B cell (primary cell): Measurements from ENCODE around the gene TCF7L1. TPM values are rescaled to one million over a fixed set of nuclear protein-coding genes. Genes with fewer than 3 reads are reported as not detected.

ENCODE experiments used
- ATAC-seq: fragments of 200-7000 bp; cut with Tn5 transposase; one replicate; pipeline ENCODE4 v1.10.0; 2021; ENCODE audit warnings: low read depth, mild to moderate bottlenecking, moderate number of reproducible peaks, moderate library complexity
- CTCF ChIA-PET: fragments of 350-600 bp; sonication (Branson Sonifier 250); formaldehyde crosslinking; loops from one replicate; lab custom pipeline; 2021; ENCODE audit warnings: antibody characterized with exemption, inconsistent platforms; lab: Charles Lee
- POLR2A ChIA-PET: fragments of 350-600 bp; sonication (Branson Sonifier 250); formaldehyde crosslinking; loops from one replicate; lab custom pipeline; 2021; ENCODE audit warnings: antibody characterized with exemption; lab: Charles Lee
- DNase-seq: peaks from one replicate; pipeline ENCODE4 v3.0.0; 2013
- H2AFZ ChIP-seq: 2 replicates; pipeline ENCODE4 v1.6.1; 2012; ENCODE audit warnings: mild to moderate bottlenecking, low read depth, low read length; ENCODE audit not compliant: insufficient read depth, poor library complexity, severe bottlenecking
- H3K27ac ChIP-seq, 2 donors: 1 replicate in 1 of 2; 2 replicates in 1 of 2; pipeline ENCODE4 v1.5.1; 2012 to 2013; ENCODE audit warnings: low read length in 2 of 2, mild to moderate bottlenecking in 2 of 2, moderate library complexity in 1 of 2
- H3K27me3 ChIP-seq, 4 experiments: fragments of 200-600 bp in 1 of 4; sonication (generic) in 1 of 4; replicated peaks in 1 of 4; 1 replicate in 2 of 4; 2 replicates in 2 of 4; pipeline versions ENCODE4 v1.6.1 to v1.7.0; 2013 to 2016; ENCODE audit warnings: low read length in 3 of 4, mild to moderate bottlenecking in 2 of 4, mixed read lengths in 1 of 4, moderate library complexity in 1 of 4; ENCODE audit not compliant: insufficient read depth in 4 of 4, control insufficient read depth in 3 of 4; ENCODE audit errors: control extremely low read depth in 1 of 4
- H3K36me3 ChIP-seq, 2 experiments: replicated peaks in 1 of 2; 1 replicate in 1 of 2; 2 replicates in 1 of 2; pipeline versions ENCODE4 v1.6.1 to v1.7.1; 2013; ENCODE audit warnings: low read length in 1 of 2; ENCODE audit not compliant: insufficient read depth in 2 of 2, control insufficient read depth in 1 of 2; ENCODE audit errors: control extremely low read depth in 1 of 2, extremely low read depth in 1 of 2
- H3K4me1 ChIP-seq, 2 donors: fragments of 200-600 bp in 1 of 2; sonication (generic) in 1 of 2; 1 replicate in 1 of 2; 2 replicates in 1 of 2; pipeline versions ENCODE4 v1.5.1 to v1.6.1; 2013 to 2017; ENCODE audit warnings: low read length in 2 of 2; ENCODE audit not compliant: control insufficient read depth in 2 of 2, insufficient read depth in 2 of 2
- H3K4me2 ChIP-seq: replicated peaks from 2 replicates; pipeline ENCODE3; 2012; ENCODE audit warnings: mild to moderate bottlenecking, low read depth, low read length; ENCODE audit not compliant: poor library complexity, severe bottlenecking
- H3K4me3 ChIP-seq, 5 experiments: fragments of 200-600 bp in 1 of 5; sonication (generic) in 1 of 5; 1 replicate in 3 of 5; 2 replicates in 2 of 5; pipeline versions ENCODE4 v1.5.1 to v1.7.0; 2011 to 2016; ENCODE audit warnings: low read length in 4 of 5, mild to moderate bottlenecking in 4 of 5, low read depth in 2 of 5, control low read depth in 1 of 5, moderate library complexity in 1 of 5; ENCODE audit not compliant: insufficient read depth in 1 of 5; ENCODE audit errors: control extremely low read depth in 1 of 5, extremely low read depth in 1 of 5
- H3K79me2 ChIP-seq: fragments of 200-600 bp; sonication (generic); one replicate; pipeline ENCODE4 v1.6.0; 2016; ENCODE audit warnings: low read length; ENCODE audit not compliant: control insufficient read depth, insufficient read depth
- H3K9ac ChIP-seq: fragments of 200-600 bp; sonication (generic); 2 replicates; pipeline ENCODE4 v1.6.1; 2017; ENCODE audit warnings: mild to moderate bottlenecking, low read length, moderate library complexity
- H3K9me3 ChIP-seq, 3 donors: one replicate each; pipeline versions ENCODE4 v1.6.1 to v1.7.1; 2013; ENCODE audit warnings: low read length in 2 of 3; ENCODE audit not compliant: control insufficient read depth in 2 of 3, insufficient read depth in 1 of 3; ENCODE audit errors: control extremely low read depth in 1 of 3
- H4K20me1 ChIP-seq: 2 replicates; pipeline ENCODE4 v1.6.0; 2012; ENCODE audit warnings: mild to moderate bottlenecking, low read length; ENCODE audit not compliant: insufficient read depth, control insufficient read depth, poor library complexity, severe bottlenecking
- H3K27ac Mint-ChIP-seq: one replicate; pipeline ENCODE4 v1.8.0; 2021; ENCODE audit warnings: mixed read lengths
- H3K27me3 Mint-ChIP-seq: one replicate; pipeline ENCODE4 v1.8.0; 2021; ENCODE audit warnings: mixed read lengths
- H3K4me1 Mint-ChIP-seq: one replicate; pipeline ENCODE4 v1.8.0; 2021; ENCODE audit warnings: mixed read lengths
- H3K4me3 Mint-ChIP-seq: one replicate; pipeline ENCODE4 v1.8.0; 2021; ENCODE audit warnings: mixed read lengths
- H3K9me3 Mint-ChIP-seq: one replicate; pipeline ENCODE4 v1.8.0; 2022; ENCODE audit warnings: mixed read lengths; ENCODE audit not compliant: insufficient read depth
- CTCF ChIP-seq: fragments of 200-600 bp; IDR thresholded peaks from one replicate; pipeline ENCODE4 v1.8.0; 2022; ENCODE audit warnings: antibody characterized with exemption, mild to moderate bottlenecking
- EZH2 ChIP-seq: IDR thresholded peaks from 2 replicates; pipeline ENCODE4 v1.6.1; 2012; ENCODE audit warnings: borderline replicate concordance, low read depth, mild to moderate bottlenecking, moderate library complexity, low read length; ENCODE audit not compliant: insufficient read depth, poor library complexity, severe bottlenecking
- WGBS: methylation state at CpG from one replicate; pipeline ENCODE4 v1.1.5; 2013; ENCODE audit warnings: missing lambda C conversion rate; ENCODE audit not compliant: insufficient coverage; 5-methylcytosine and 5-hydroxymethylcytosine counted together
- intact Hi-C: fragments of 100-400 bp; cut with micrococcal nuclease; formaldehyde crosslinking; loops from one replicate; pipeline ENCODE4 v1.10.0; 2022
- polyA plus RNA-seq: library from polyadenylated mRNA; depleted of rRNA; stranded (reverse); fragments of >200 nt; gene quantifications from 2 replicates; pipeline ENCODE4 v1.2.3, GENCODE V29; 2012
- total RNA-seq, 2 donors: library from RNA; stranded (reverse); fragments of 120-200 nt in 1 of 2; gene quantifications; 1 replicate in 1 of 2; 2 replicates in 1 of 2; pipeline versions ENCODE4 v1.2.3 to v1.2.4, GENCODE V29; 2013 to 2022

The TCF7L1 gene
- total and polyA plus RNA-seq, 2 donors (not counting 1 experiment from before 2014, with no cell fraction given), result 0.67 to 0.81 TPM

DNA sequence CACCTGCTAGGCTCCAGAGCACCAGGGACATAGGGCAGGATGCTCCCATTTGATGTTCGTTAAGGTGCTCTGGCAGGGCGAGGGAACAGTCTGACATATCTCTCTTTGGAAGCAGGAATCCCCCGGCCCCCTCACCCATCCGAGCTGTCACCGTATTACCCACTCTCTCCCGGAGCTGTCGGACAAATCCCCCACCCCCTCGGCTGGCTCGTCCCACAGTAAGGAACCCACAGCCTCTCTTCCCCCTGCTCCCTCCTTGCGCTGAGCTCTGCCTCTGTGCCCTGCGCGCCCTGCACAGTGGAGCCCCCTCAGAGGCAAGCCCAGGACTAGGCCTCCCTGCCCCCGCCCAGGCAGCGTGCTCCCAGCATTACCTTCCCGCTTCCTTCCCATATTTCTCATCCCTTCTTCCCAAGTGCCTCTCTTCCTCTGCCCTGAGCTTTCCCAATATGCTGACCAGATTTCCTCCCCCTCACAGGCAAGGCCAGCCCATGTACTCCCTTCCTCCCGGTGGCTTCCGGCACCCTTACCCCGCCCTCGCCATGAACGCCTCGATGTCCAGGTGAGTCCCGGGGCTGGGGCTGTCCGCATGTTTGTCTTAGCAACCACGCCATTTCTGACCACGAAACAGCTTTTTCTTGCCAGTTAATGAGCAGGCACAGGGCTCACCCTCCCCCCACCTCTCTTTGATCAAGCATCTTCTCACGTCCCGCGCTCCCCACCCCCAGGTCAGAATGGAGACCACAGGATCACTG, 170.8 kb downstream of the TCF7L1 start:
- H3K36me3 ChIP-seq, result no peaks in the 10 kb centered on the region
- H3K9me3 Mint-ChIP-seq, result no peaks in the 10 kb centered on the region
- H3K9me3 ChIP-seq, result no peaks in the 10 kb centered on the region
- H3K27ac ChIP-seq, result no peak overlapping the region
- H3K4me3 Mint-ChIP-seq, result no peak overlapping the region
- TF ChIP-seq EZH2, result no peak
- TF ChIP-seq CTCF, result no peak
- no peak overlapping the region for H3K9ac ChIP-seq
- intact Hi-C loops, result no loop called here
- ATAC-seq (no peak), DNase-seq (no peak)
- H3K79me2 ChIP-seq, result no peaks in the 10 kb centered on the region
- POLR2A ChIA-PET, result no interaction called here
- H2AFZ ChIP-seq, result no peak overlapping the region
- H3K27ac Mint-ChIP-seq, result no peak overlapping the region
- no peak overlapping the region for H3K4me3 ChIP-seq
- no peaks in the 10 kb centered on the region for H4K20me1 ChIP-seq
- CTCF ChIA-PET, result no interaction called here
- peaks cover 13% of the 10 kb centered on the region for H3K4me1 Mint-ChIP-seq
- peaks cover 23% of the 10 kb centered on the region for H3K27me3 Mint-ChIP-seq
- H3K4me1 ChIP-seq, result peaks cover 6 to 10% of the 10 kb centered on the region in 2 donors
- H3K27me3 ChIP-seq, result peaks cover 0 to 14% (median 3%) of the 10 kb centered on the region in 4 experiments
- WGBS, result 91% methylated on average over 27 of the region's 28 CpGs
- no peak overlapping the region for H3K4me2 ChIP-seq

DNA sequence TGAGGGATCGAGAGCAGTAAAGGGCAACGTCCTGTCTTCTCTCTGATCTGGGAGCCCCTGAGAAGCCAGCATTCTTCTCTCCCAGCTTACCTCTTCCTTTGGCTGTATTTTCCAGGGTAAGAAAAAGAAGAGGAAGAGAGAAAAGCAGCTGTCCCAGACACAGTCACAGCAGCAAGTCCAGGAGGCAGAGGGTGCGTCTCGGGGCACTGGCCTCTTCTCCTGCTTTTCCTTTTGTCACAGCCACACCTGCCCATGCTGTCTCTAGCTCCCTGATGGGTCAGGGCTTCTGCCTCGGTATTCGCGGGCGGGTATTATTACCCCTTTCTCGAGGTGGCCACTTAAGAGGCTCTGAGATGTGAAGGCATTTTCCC, 174.3 kb downstream of the TCF7L1 start:
- H2AFZ ChIP-seq, result no peak overlapping the region
- peak overlapping the region; percentile 41 for H3K9ac ChIP-seq
- TF ChIP-seq CTCF, result no peak
- TF ChIP-seq EZH2, result no peak
- H4K20me1 ChIP-seq, result no peaks in the 10 kb centered on the region
- H3K4me2 ChIP-seq, result peak overlapping the region; percentile 38
- CTCF ChIA-PET, result interaction anchor here (0.7 to 1.3 kb wide), 2 partner anchors 10 to 245 kb away, joined by 3 read pairs; no protein-coding TSS in a partner anchor
- no peak for DNase-seq
- H3K4me3 ChIP-seq, result peak overlapping the region in 3 of 5 experiments; percentile 2 to 49 (median 41)
- 72% methylated on average over 2 of the region's 9 CpGs for WGBS
- H3K27ac Mint-ChIP-seq, result peak overlapping the region; percentile 71
- H3K9me3 ChIP-seq, result no peaks in the 10 kb centered on the region
- intact Hi-C loops, result no loop called here
- H3K27ac ChIP-seq, result no peak overlapping the region
- H3K4me3 Mint-ChIP-seq, result peak overlapping the region; percentile 67
- POLR2A ChIA-PET, result no interaction called here
- no peak for ATAC-seq
- H3K27me3 Mint-ChIP-seq, result peaks cover 12% of the 10 kb centered on the region
- H3K36me3 ChIP-seq, result no peaks in the 10 kb centered on the region
- no peaks in the 10 kb centered on the region for H3K79me2 ChIP-seq
- H3K4me1 ChIP-seq, result peaks cover 21 to 25% of the 10 kb centered on the region in 2 donors
- peaks cover 31% of the 10 kb centered on the region for H3K4me1 Mint-ChIP-seq
- H3K9me3 Mint-ChIP-seq, result no peaks in the 10 kb centered on the region
- H3K27me3 ChIP-seq, result peaks cover 0 to 14% (median 3%) of the 10 kb centered on the region in 4 experiments
